ENCODE results near the gene NMRK1.

GRCh38 chr9:75102177-75102790, 14.3 kb upstream of the NMRK1 start:
- TF ChIP-seq, protein P1, sequence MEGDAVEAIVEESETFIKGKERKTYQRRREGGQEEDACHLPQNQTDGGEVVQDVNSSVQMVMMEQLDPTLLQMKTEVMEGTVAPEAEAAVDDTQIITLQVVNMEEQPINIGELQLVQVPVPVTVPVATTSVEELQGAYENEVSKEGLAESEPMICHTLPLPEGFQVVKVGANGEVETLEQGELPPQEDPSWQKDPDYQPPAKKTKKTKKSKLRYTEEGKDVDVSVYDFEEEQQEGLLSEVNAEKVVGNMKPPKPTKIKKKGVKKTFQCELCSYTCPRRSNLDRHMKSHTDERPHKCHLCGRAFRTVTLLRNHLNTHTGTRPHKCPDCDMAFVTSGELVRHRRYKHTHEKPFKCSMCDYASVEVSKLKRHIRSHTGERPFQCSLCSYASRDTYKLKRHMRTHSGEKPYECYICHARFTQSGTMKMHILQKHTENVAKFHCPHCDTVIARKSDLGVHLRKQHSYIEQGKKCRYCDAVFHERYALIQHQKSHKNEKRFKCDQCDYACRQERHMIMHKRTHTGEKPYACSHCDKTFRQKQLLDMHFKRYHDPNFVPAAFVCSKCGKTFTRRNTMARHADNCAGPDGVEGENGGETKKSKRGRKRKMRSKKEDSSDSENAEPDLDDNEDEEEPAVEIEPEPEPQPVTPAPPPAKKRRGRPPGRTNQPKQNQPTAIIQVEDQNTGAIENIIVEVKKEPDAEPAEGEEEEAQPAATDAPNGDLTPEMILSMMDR (IDR thresholded peaks at IDR 0.05), result no peak
- TF ChIP-seq POLR2A (IDR thresholded peaks at IDR 0.05) (no peak), EP300 (IDR thresholded peaks at IDR 0.05) (no peak)

All from upper lobe of left lung (tissue), 4 donors.